HG02943 (cell line): ENCODE data around the gene TPPP.
"Not testable (repeated sequence)": the region's sequence is repeated elsewhere in the genome, so short reads cannot be mapped to it uniquely, and the experiment has no call there.

Experiments used
- ATAC-seq: cut with Tn5 transposase; IDR thresholded peaks from one replicate; pipeline ENCODE4 v1.9.1; 2021; ENCODE audit warnings: mild to moderate bottlenecking, low read depth, moderate library complexity; ENCODE audit not compliant: unreplicated experiment

TPPP gene

DNA sequence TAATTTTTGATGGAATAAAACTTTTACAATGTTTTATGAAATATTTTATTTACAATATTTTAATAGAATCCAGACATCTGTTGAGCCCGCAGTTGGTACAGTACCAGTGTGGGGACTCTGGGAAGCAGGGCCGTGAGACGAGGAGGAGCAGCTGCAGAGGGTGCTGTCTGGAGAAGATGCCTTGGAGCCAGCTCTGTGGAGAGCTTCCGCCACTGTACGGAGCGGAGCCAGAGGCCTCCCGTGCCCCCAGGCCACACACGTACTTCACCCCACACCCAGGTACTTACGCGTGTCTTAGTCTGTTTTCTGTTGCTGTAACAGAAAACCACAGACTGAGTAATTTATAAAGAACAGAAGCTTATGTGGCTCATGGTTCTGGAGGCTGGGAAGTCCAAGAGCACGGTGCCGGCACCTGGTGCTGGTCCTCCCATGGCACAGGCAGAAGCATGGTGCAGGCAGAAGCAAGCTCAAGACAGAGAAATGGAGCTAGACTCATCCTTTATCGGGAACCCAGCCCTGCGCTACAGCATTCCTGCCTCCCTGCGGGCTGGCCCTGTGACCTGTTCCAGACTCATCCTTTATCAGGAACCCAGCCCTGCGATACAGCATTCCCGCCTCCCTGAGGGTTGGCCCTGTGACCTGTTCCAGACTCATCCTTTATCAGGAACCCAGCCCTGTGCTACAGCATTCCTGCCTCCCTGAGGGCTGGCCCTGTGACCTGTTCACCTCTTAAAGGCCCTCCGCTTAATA is 57.7 kb downstream of the TPPP start:
- no peak for ATAC-seq

DNA sequence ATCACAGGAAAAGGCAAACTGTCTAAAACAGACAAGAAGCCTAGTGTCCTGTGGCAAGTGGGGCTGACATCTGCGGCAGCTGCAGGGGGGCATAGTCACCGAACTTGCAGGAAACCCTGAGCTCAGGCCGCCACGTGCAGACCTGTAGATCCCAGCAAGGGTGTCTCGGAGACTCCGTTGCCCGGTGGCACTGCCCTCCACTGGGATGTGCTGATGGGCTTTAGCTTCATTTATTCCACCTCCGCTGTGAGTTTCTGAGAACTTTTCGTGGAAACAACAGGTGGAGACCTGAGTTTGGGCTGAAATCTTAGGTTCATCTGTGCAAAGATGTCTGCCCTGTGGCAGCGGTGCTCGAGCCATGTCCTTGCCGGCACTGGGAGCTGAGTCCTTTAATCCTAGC is 59.0 kb downstream of the TPPP start:
- no peak for ATAC-seq

GRCh38 chr5:633501-633955 is 59.6 kb downstream of the TPPP start:
- ATAC-seq: no peak

GRCh38 chr5:628351-629205 is 64.6 kb downstream of the TPPP start:
- not testable (repeated sequence) for ATAC-seq

DNA sequence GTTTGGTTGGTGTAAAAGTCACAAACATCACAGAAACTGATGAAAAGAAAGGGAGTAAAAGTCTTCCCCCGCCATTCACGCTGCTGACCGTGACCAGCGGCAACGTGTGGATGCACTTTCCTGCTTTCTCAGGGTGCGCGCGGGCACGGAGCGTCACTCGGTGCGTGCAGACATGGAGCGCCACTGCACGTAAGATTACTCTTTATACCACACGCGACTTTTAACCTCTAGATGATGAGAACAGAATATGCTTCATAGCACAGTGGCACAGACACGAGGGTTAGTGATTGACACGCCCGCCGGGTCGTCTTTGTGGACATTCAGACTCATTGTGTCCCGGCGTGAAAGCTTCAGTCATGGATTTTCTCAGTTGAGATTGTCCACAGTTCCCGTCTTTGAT is 65.3 kb downstream of the TPPP start:
- no peak for ATAC-seq

- ATAC-seq: no peak
These were observed 66.3 kb downstream of the TPPP start for GRCh38 chr5:626850-627249.

DNA sequence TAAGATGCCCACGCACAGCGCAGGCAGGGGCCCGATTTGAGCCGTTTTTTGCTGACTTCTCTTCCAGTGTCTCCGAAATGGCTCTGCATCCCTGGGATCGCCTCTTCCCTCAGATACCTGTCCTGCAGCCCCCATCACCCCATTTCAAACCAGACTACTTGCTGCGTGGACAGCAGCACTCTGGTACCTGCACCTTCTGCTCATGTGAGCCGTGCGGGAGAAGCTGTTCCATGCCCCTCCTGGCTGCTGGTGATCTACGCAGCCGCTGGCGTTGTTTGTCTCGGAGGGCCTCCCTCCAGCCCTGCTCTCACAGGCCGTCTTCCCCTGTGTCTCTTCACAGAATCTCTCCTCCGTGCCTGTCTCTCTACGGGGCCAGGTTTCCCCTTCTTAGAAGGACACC is 67.6 kb downstream of the TPPP start:
- no peak for ATAC-seq

GRCh38 chr5:624951-625230 is 68.3 kb downstream of the TPPP start:
- ATAC-seq: no peak

DNA sequence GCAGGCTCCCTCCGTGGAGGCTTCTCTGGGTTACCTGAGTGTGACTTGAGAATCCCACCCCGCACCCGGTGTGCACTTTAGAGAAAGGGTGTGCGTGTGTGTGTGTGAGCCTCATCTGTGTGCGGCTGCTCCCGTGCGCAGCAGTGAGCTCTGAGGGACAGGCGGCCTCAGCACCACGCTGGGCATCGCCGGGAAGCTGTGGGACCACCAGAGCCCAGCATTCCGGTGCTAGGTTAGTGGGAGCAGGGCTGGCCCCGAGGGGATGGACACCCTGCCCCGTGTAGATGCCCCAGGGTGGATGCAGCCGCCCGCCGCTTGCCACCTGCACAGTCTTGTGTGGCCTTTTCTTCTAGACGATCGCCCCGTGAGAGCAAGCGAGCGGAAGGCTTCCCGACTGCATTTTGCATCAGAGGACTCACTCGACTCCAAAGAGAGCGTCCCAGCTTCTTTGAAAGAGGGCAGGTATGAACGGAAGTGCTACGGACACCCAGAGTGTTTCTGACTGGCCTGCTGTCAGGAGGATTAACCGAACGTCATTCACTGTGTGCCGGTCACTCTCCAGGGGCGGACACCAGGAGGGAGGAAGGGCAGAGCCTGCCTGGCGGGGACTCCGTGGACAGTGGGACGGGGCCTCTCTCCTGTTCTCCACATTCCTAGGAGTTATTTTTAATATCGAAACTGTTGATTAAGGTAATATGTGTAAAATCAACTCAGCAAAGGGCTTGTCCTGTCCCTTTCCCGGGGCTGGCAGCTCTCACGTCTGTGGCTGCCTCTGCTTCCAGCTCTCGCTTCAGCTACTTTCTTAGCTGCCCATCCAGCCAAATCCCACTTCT is 68.8 kb downstream of the TPPP start:
- ATAC-seq: no peak

- ATAC-seq: no peak
These were observed 69.6 kb downstream of the TPPP start for GRCh38 chr5:623531-623930.

GRCh38 chr5:622946-623522 is 70.1 kb downstream of the TPPP start:
- ATAC-seq: no peak

DNA sequence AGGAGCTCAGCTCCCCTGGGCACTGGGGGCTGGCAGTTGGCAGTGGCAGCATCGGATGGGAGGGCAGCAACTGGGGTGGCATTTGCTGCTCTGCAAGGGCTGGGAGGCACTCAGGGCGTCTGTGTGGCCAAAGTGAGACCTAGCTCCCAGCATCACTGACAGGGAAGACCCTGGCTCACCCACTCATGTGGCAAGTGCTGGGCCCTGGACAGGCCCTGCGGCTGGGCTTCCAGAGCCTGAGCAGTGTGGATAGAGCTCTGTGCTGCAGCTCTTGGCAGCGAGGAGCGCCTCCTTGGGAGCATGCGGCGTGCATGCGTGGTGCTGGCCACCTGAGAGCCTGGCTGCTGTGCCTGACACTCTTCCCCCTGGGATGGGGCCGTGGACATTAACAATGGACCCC is 70.8 kb downstream of the TPPP start:
- ATAC-seq: no peak

DNA sequence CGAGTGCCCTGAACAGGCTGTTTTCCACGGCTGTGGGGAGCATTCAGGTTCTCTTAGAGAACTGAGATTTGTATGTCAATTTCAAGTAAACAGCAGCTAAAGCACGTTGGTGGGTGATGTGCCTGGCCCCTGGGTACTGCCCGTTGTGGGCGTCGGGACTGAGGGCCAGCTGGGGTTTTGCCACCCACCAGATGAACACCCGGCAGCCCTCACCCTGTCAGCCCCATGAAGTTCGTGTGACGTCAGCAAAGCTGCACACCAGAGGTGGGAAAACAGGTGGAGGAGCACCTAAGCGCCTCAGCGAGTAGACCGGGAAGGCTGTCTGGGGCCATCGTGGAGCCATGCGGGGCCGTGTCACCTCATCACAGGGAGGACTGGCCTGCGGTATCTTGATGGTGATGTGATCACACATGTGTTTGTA is 71.8 kb downstream of the TPPP start:
- no peak for ATAC-seq

DNA sequence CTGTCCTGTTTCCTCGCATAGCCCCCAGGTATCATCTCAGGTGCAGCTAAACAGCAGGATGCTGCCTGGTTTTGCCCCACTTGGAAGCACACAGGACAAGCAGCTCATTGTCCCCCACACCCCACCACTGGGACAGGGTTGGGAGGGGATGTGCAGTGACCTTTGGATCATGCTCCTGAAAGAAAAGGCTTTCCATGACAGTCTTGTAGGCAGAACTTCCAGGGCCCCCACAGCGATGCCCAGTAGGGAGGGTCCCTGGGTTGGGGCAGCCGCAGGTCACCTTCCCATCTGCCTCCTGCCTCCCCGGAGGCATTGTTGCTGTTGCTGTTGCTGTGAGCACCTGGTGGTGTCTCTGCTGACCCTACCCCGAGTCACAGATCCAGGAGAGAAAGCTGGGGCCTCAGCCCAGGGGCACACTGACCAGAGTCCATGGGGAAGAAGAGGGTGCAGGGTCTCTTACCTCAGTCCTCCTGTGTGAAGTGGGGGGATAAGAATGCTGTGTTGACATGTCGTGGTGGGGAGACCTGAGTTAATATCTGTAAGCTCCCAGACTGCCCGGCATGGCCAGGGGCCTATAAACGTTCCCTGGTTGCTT is 72.5 kb downstream of the TPPP start:
- no peak for ATAC-seq

GRCh38 chr5:620152-620551 is 73.0 kb downstream of the TPPP start:
- no peak for ATAC-seq

DNA sequence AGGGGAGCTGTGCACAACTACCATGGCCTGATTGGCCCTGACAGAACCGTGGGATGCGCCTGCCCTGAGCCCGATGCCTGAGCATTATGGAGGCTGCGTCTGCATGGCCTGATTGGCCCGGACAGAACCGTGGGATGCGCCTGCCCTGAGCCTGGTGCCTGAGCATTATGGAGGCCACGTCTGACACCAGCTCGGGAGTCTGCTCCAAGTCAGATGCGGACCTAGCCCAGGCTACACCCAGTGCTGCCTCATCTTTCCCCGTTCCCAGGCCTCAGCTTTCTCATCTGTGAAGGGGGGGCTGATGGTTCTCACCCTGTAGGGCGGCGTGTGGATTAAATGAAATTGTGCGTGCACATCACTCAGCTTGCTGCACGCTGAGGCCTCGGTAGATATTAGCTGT is 73.7 kb downstream of the TPPP start:
- ATAC-seq: no peak

GRCh38 chr5:618450-618849 is 74.7 kb downstream of the TPPP start:
- no peak for ATAC-seq

DNA sequence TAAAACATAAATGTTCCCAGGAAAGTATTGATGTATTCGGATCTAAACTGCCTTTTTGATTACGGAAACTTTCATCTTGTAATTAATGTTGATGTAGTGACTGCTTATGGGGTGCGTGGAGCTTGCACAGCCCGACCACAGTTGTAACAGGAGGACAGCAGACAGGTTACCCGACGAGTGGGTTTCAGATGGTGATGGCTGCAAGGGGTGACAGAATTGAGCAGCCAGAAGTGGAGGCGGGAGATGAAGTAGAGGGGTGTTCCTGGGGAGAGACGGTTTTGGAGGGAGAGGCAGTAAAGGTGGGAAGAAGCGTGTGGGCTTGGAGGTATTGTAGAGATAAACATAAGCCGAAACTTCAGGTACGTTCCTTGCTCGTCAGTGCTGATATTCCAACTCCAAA is 75.3 kb downstream of the TPPP start:
- no peak for ATAC-seq

DNA sequence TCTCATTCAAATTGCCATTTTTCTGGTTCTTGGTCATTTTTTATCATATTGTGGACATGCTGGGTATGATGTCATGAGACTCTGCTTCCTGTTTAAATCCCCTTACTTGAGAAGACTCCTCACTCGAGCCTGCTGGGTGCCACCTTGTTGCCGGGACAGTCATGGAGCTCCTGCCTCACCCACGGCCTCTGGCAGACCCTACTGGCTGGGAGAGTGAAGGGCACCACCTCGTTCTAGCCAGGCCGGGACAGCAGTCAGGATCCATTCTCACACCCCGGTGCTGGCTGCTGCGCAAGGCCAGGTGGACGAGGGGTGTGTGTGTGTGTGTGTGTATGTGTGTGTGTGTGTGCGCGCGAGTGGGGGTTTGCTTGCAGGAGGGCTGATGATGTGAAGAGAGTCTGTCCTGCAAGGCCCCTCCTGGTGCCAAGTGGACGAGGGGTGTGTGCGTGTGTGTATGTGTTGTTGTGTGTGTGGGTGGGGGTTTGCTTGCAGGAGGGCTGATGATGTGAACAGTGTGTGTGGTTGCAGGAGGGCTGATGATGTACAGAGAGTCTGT is 76.6 kb downstream of the TPPP start:
- ATAC-seq: no peak
